GM18868 (cell line): ENCODE measurements around the gene SUSD4.

ENCODE experiments used
- ATAC-seq: cut with Tn5 transposase; IDR thresholded peaks from one replicate; pipeline ENCODE4 v1.9.1; 2021; ENCODE audit warnings: mild to moderate bottlenecking, moderate library complexity; ENCODE audit not compliant: unreplicated experiment

The SUSD4 gene

GRCh38 chr1:223197923-223198627 lies 165.9 kb downstream of the SUSD4 start:
- ATAC-seq: no peak

GRCh38 chr1:223189903-223190724 lies 173.9 kb downstream of the SUSD4 start:
- peak; percentile 79 for ATAC-seq

GRCh38 chr1:223189525-223189902 lies 174.5 kb downstream of the SUSD4 start:
- ATAC-seq: no peak

- ATAC-seq: no peak
Observed at GRCh38 chr1:223188618-223189356, 175.2 kb downstream of the SUSD4 start.

- ATAC-seq: no peak
Observed at GRCh38 chr1:223186800-223187199, 177.2 kb downstream of the SUSD4 start.

GRCh38 chr1:223183268-223183862 lies 180.6 kb downstream of the SUSD4 start:
- no peak for ATAC-seq

- ATAC-seq: peak; percentile 59
Observed at GRCh38 chr1:223180731-223181321, 183.2 kb downstream of the SUSD4 start.

GRCh38 chr1:223179786-223180185 lies 184.2 kb downstream of the SUSD4 start:
- ATAC-seq: no peak

- no peak for ATAC-seq
Observed at GRCh38 chr1:223179280-223179679, 184.7 kb downstream of the SUSD4 start.

- ATAC-seq: no peak
Observed at GRCh38 chr1:223177681-223178080, 186.3 kb downstream of the SUSD4 start.

- ATAC-seq: no peak
Observed at GRCh38 chr1:223176437-223176836, 187.5 kb downstream of the SUSD4 start.

GRCh38 chr1:223175633-223176032 lies 188.3 kb downstream of the SUSD4 start:
- ATAC-seq: no peak

GRCh38 chr1:223175032-223175431 lies 188.9 kb downstream of the SUSD4 start:
- no peak for ATAC-seq
